HG03457 (cell line): Measurements from ENCODE around the gene SLC47A2.
A peak's percentile ranks its signal among the peaks of the same experiment; 100 is the strongest.

Experiments
- ATAC-seq: cut with Tn5 transposase; IDR thresholded peaks from one replicate; pipeline ENCODE4 v1.9.1; 2021; ENCODE audit warnings: moderate number of reproducible peaks; ENCODE audit not compliant: unreplicated experiment

The SLC47A2 gene

DNA sequence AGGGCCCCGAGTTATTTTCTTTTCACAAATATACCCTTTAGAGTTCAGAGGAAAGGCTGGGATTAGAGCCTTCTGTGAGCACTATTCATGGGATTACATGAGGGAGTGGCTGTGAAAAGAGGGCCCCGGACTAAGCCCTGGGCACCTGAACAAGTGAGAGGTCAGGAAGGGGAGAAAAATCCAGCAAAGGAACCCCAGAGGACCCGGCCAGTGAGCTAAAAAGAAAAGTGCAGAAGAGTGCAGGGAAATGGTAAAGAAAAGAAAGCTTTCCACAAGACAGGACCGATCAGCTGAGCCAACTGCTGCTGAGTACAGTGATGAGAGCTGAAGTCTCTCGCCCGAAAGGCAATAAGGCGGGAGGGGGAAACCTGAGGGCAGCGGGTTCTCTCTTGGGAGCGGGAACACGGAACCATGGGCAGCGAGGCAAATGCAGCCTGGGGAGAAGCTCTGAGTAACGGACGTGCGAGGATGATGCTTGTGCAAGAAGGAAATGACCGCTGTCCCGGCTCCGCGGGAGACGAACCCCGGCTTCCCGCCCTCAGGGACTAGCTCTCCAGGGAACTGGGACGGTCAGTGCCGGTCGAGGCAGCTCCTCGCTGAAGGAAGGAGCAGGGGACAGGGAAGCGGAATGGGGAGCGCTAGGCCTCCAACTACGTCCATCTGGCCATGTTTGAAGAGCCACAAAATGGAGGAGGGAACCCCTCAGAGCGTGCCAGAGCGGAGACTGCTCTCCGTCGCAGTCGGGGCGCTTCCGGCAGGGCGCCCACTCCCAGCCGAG lies 68.5 kb downstream of the SLC47A2 start:
- ATAC-seq: peak; percentile 13

- no peak for ATAC-seq
Observed at GRCh38 chr17:19646788-19647696, 69.3 kb downstream of the SLC47A2 start.

DNA sequence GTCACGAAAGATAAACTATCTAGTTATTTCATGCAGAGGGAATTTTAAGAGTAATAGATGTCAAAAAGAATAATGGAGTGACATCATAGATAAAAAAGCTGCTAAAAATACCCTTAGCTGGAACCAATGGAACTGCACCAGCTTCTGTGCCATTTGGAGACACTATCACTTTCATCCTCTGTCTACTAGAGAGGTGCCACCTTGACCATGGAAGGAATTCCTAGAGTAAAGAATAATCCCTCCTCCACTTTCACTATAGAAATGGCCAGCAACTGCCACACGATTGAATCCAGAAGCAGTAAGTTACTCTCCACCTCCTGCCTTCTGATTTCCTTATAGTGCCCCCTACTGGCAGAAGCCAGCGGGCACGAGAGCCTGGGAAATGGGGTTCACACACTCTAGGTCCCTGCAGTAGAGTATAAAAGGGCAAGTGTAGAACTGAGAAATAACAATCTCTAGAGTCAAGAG lies 70.6 kb downstream of the SLC47A2 start:
- no peak for ATAC-seq

DNA sequence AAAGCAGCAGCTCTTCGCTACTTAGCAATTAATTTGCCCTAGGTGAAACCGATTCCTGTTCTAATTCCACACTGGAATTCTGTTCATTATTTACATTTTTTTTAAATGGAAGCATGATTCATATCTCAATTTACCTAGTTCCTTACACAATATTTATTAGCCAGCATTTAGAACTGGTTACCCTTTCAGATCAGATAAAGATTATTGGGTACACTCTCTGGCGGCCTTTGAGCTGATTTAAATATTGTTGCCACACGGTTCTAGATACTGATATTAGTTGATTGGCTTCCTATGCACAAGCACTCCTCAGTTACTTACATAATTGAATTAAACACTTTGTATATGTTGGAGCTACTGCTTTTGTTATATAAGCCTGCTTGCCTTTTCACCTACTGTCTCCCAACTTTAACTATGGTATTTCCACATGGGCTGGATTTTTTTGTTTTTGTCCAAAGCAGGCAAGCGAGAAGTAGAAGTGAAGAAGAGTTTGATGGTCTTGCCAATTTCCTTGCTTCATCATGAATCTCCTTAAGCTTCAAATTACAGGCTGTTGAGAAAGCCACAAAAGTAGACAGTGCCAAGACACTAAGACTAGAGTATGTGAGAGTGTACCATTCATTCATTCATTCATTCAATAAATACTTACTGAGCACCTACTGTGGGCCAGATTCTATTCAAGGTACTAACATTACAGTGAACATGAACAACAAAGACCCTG lies 71.7 kb downstream of the SLC47A2 start:
- ATAC-seq: no peak

DNA sequence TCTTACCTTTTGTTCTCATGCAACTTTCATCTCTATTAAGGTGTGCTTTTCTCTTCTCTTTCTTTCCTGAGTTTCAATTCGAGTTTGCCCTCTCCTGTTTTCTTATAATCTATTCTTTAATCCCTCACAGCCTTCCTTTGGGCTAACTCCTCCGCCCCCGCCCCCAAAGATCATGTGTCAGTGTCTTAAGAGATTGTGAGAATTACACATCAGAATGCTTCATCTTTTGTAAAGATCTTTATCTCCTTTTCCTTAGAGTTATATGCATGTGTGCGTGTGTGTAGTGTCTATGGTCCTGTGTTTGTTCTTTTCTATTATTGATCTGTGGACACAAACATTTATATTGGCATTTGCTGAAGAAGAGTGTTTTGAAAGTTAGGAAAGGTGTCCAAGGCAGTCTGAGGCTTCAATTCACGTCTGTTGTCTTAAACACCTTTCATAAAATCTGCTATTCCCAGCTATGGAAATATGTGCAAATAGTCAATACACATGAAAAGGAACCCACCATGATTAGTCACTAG lies 74.0 kb downstream of the SLC47A2 start:
- ATAC-seq: no peak

GRCh38 chr17:19641687-19642372 lies 74.6 kb downstream of the SLC47A2 start:
- no peak for ATAC-seq

- no peak for ATAC-seq
Observed at GRCh38 chr17:19631905-19632304, 84.5 kb downstream of the SLC47A2 start.

GRCh38 chr17:19630661-19631060 lies 85.7 kb downstream of the SLC47A2 start:
- ATAC-seq: no peak

DNA sequence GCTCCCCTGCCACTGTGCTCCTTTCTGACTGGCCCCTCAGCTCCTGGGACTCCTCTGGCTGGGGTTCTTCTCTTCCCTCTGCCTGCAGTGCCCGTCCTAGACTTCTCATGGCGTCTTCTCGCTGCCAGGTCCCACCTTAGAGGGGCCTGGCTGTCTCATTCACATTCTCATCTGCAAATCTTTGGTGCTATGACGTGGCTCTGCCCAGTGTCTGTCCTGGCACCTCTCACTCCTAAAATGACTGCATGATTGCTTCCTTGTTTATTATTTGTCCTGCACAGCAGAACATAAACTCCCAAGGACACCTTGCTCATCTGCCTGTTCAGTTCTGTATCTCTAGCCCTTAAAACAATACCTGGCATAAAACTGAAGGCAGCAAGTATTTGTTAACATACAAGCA lies 86.3 kb downstream of the SLC47A2 start:
- no peak for ATAC-seq

- ATAC-seq: no peak
Observed at GRCh38 chr17:19629449-19629848, 86.9 kb downstream of the SLC47A2 start.
